GM19025 (cell line): ENCODE data around the gene BARHL1.

ENCODE experiments used
- ATAC-seq: cut with Tn5 transposase; IDR thresholded peaks from one replicate; pipeline ENCODE4 v1.9.1; 2021; ENCODE audit warnings: mild to moderate bottlenecking, low read depth, moderate library complexity; ENCODE audit not compliant: unreplicated experiment

Gene BARHL1

DNA sequence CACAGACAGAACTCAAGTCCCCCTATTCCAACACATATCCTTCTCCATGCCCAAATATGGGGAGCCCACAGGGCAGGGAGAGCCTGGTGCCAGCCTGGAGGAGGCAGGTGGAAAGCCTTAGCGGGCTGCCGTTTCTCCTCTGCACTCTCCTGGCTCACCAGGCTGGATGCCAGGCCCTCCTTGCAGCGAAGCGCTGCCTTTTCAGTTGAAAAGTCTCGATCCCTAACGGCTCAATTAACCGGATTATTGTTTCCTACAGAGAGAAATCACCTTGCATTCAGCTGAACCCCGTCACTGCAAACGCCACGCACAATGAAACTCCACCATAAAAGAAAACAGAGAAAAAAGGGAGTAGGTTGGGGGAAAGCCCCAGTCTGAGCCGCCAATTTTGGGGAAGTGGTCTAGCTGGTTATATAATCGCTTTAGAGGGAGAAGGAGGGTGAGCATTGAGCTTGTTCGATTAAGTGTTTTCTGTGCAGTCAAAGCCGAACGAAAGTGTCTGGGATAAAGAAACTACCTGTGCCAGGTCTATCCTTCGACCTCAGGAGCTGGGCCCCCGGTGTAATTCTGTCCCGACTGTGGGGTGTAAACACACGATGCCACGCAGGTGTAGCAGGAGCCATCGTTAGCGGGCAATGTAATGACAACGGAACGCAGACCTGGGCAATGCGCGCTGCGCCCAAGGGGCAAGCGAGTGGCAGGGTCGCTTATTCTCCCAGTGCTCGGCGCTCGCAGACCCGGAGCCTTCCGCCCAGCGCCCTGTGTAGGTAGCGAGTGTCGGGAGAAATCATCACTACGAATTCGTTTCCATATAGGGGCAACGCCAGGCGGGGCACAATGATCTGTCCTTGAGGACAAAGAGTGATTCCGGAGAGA, 3.8 kb downstream of the BARHL1 start:
- ATAC-seq: no peak

DNA sequence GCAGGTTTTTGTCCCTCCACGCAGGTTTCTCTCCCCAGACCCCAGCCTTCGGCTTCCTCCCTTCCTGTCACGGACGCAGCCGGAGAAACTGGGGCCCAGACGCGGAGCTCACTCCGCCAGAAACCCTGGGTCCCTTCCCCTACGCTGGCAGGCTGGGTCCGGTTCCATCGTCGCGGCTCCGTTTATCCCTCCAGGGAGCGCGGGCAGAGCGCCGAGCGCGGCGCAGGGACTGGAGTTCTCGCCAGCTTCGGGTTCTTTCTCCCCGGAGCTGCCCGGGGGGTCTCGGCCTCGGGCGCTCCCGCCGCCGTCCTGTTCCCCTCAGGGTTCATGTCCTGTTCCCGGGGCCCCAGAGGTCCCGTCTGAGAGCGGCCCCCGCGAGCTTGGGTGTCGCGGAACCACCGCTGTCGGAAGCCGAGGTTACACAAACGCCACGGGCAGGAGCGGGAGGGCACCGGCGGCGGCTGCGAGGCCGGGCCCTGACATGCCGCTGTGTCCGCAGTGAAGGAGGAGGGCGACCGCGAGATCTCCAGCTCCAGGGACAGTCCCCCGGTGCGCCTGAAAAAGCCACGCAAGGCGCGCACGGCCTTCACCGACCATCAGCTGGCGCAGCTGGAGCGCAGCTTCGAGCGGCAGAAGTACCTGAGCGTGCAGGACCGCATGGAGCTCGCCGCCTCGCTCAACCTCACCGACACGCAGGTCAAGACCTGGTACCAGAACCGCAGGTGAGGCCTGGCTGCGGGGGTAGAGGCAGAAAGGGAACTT, 4.6 kb downstream of the BARHL1 start:
- no peak for ATAC-seq

DNA sequence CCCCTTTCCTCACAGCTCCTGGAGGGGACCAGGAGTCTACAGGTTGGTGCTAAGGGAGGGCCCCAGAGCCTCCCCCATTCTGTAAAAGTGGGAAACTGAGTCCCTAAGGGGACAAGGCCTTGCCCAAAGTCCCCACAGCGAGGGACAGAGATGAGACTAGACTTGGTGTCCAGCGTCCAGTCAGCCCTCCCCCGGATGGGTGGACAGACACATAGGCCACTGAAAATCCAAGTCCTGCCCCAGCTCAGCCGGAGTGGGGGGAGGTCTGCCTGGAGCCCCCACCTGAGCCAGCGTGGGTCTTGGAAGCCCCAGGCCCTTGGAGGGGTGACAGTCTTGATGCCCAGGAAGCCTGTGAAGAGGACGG, 5.2 kb downstream of the BARHL1 start:
- no peak for ATAC-seq

DNA sequence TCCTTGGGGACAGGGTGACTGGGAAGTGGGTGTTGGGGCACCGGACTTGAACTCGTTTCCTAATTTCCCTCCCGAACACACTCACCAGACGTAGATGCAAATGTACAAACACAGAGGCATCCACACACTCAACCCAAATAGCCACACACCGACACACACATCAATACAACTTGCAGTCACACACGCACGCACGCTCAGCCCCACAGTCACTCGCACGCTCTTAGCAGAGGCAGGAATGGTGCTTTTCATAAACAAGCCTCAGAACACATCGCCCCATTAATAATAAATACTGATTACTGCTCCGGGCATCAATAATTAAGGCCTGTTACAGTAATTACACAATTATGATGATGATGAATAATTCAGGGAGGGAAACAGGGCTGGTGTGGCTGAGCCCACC, 5.7 kb downstream of the BARHL1 start:
- no peak for ATAC-seq

DNA sequence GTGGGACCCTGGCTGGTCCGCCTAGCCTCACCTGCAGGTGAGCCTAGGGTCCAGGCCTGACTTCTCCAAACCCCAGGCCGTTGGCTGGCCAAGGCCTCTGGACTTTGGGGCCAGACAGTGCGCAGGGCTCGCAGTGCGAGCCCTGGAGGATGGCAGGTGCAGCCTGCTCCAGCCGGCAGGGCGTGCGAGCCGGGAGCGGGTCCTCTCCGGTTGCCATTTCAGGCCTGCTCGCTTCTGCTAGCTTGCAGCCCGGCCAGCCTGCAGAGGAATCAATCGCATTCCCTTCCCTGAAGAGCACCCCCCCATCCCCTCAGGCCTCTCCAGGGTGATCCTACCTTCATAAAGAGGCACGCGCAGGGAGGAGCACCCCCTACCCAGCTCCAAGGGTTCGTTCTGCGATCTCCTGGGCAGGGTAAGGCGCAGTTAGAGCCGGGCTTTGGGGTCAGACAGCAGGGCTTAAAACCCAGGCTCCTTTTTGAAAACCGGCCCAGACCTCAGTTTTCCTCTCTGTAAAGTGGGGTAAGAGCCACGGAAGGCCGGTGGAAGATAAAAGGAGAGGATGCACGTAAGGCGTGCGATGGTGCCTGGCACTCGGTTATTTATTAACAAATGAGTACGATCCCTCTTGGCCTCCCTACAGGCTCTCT, 6.2 kb downstream of the BARHL1 start:
- no peak for ATAC-seq

DNA sequence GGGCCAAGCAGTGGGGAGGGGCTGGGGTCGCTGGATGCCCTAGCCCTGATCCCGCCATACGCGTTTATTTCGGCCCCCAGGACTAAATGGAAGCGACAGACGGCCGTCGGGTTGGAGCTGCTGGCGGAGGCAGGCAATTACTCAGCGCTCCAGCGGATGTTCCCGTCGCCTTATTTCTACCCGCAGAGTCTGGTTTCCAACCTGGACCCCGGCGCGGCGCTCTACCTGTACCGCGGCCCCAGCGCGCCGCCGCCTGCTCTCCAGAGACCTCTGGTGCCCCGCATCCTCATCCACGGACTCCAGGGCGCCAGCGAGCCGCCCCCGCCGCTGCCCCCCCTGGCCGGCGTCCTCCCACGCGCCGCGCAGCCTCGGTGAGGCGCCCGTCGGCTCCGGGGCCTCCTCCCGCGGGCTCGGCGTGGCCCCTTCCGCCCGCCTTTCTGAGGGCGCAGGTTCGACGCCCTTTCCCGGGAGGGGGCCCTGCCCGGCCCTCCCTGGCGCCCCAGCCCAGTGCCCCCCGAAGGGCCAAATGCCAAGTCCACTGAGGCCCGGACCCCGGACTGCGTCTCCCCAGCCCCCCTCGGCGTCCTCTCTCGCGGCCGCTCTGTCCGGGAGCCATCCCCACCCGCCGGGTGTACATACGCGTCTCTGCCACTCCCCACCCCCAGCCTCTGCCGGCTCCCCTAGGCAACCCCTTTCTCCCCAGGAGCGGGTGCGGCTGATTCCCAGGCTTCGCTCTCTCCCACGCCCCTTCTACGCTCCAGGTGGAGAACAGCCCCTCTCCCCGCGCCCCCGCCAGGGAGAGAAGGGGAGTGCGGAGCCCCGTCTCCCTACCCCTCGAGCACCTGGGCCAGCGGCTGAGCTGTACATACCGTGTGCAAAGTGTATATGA, 7.0 kb downstream of the BARHL1 start:
- ATAC-seq: no peak

DNA sequence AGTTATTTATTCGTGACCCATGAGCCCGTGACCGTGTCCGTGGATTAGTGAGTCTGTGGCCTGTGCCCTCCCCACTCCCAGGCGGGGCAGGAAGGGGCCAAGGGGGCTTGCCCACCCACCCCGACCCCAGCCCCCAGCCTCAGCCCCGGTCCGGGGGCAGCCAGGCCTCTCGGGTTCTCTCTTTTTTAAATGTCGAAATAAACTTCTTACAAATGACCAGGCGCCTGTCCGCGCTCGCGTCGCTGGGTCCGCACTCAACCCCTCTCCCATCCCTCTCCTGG, 7.6 kb downstream of the BARHL1 start:
- no peak for ATAC-seq

DNA sequence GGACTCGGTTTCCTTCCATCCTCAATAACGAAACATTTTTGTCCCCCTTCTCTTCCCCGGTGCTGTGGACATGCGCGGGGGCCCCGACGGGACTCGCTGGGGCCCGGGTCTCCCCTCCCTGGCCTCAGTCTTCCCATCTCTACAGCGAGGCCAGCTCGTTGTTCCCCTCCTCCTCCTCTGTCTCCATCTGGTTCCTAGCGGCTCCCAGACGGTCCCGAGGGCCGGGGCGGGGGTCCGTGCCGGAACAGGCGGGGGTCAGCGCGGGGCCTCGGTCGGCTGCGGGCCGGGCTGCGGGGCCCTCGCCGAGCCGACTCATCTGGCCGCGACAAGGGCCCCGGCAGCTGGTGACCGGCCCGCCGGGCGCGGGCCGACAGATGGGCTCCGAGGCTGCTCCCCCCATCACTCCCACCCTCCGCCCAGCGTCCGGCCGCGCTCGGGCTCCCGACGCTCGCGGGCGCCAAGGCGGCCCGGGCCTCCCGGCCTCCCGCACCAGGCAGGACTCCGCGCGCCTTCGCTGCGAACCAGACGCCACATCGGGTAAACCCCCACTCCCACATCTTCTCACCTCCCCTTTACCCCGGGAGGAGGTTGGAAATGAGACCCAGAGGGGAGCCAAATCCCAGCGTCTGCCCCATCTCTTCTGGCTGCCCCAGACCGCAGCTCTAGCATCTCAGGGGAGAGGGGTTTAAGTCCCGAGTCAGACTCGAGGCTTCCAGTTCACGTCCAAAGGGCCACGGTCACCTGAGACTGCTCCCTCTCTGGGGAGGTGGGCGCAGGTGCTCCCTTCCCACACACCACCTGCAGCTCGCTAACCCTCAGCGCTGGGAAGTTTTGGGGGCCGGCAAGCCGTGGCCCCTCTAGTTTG, 8.1 kb downstream of the BARHL1 start:
- ATAC-seq: no peak

DNA sequence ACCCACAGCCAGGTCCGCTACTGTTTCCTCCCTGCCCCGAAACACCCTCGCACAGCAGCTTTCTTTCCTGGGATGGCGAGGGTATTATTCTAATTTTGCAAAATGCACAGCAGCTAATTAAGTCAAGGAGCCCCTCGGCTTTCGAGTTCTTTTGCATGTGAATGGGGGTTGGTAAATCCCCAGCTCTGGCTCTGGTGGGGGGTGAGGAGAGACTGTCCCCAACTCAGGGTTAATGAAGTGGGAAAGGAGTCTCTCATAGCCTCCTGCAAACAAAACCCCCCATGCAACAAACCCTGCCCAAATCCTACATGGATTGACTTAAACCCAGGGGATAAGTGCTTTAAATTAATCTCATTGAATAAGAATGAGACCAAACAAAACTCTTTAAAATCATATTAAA, 8.8 kb downstream of the BARHL1 start:
- ATAC-seq: no peak

DNA sequence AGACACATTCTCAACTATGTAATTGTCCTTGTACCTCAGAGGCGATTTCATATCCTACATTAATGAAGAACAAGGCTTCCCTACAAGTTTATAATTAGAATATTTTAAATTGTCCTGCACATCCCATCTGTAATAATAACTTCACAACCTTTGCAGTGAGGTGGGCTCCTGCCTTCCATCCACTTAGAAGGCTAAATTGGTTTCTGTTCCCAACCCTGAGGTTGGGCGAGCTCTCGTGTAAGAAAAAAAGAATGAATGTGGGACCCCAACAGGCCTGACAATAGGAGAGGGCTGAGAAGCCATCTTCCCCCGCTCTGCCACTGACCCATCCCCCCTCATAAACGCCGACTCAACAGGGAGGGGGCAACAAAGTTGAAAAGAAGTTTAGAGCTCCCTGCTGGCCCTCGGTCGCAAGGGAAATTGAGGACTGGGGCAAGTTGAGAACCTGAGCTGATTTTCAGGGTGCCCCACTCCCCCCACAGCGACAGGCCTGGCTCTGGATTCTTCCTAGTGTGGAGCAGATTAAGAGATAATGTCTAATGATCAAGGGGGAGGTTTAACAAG, 9.4 kb downstream of the BARHL1 start:
- no peak for ATAC-seq

DNA sequence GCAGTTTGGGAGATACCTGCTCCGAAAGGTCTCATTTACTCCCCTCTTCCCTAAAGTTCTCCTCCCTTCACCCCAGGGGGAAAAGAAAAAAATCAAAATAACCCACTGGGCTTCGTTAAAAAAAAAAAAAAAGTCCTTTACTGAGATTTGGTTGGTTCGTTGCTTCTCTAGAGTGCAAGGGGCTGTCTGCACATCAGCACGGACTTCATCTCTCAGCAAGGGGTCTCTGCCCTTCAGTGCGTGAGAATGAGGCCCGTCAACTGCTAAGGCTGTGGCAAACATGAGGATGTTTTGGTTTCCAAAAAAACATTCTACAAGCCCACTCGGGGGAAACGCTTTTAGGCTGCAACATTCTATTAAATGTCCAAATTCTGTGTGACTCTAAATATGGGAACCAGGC, 10.0 kb downstream of the BARHL1 start:
- ATAC-seq: no peak

DNA sequence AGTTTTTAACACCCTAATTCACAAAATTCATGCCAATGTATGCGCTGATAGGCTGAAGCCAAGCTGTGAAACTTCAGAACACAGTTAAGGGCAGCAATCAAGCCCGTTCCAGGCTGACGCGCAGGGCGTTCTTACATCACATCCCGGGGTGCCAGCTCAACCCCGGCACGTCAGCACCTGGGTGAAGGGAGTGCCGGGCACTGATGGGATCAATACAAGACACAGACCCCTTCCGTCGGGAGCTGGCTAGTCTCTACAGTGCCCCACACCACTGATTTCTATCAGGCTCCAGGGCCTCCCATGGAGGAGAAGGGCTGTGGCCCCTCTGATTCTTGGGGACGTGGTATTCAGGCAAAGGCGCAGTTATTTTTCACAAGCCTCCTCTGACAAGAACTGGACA, 12.0 kb downstream of the BARHL1 start:
- ATAC-seq: no peak

DNA sequence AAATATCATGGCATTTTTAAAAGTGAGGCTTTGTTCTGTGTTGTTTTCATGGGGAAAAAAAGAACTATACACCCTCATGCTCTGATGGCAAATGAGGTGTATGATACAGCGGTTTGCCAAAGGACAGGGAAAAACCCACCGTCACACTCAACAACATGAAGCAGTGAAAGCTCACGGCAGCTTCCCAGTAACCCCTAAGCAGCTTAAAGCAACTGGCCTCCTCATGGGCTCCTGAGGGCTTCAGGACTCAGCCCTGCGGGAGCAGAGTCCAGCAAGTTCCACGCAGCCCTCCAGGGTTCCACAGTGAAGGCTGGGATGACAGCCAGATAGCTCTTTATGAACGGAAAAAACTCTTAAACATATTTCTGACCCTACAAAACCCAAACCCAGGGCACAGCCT, 12.9 kb downstream of the BARHL1 start:
- ATAC-seq: no peak

DNA sequence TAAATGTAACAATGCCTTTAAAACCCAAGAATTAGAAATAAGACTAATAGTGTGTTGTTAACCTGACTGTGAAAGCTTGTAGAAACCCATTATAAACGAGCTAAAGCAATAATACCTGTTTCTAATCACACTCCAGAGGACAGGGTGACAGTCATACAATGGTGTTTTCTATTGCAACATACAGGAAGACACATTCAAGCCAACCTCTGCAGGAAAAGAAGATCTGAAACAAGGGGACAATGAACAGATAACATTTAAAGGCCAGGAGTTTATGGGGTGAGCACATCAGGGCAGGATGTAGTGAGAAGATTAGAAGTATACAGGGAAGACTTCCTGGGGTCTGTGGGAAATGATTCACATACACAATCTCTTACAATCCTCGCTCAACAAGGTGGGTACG, 13.8 kb downstream of the BARHL1 start:
- no peak for ATAC-seq

DNA sequence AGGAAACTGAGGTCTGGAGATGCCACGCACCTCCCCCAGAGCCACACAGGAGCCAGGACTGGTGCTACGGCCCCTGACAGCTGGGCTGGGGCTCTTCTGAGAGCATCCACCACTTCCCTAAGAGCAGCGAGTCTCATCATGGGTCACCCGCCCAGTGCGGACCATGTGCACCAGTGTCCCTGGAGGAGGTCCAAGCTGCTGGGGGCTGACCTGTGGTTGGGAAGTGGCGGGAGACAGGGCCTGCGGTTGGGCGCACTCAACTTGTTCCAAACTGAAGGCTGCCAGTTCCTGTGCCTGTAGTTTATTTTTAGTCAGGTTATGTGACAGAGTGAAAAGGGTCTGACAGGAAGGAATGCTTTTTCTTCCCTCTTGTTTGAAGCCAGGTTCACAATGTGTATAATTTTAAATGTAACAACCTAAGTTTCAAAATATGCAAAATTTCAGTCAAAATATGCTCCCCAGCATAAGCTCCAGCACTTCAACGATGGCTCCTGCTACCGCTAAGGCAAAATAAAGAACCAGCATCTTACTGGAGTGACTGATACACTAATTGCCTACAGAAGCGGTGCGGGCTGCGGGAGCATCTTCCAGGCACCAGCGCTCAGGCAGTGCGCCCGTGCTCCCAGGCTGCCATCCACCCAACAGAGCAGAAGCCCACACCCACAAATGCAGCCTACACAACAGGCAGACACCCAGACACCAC, 14.8 kb downstream of the BARHL1 start:
- ATAC-seq: no peak

DNA sequence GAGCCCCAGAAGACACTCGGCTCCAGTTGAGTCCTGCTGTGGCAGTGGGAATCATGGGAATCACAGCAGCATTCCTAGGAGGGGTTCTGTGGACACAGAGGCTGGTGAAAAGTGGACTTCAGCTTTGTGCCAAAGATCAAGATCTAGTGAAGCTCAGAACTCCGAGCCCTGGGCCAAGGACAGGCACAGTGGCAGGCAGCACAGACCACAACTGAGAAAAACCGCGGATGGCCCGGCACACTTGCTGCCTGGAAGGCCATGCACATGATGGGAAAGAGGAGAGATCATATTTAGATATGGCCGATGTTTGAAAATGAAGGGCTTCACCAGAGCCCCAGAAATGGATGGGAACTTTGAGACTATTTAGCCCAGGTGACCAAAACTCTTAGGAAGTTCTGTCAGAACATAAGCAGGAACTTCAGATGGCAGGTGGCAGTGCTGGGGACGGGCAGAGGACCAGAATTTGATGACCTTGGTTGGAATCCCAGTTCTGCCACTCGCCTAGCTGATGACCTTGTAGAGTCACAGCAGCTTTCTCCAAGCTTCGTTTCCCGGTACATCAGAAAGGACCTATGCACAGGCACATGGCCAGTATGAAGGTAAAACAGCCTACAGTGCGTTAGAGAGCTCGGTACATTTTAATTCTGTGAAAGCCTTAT, 18.0 kb downstream of the BARHL1 start:
- ATAC-seq: no peak

DNA sequence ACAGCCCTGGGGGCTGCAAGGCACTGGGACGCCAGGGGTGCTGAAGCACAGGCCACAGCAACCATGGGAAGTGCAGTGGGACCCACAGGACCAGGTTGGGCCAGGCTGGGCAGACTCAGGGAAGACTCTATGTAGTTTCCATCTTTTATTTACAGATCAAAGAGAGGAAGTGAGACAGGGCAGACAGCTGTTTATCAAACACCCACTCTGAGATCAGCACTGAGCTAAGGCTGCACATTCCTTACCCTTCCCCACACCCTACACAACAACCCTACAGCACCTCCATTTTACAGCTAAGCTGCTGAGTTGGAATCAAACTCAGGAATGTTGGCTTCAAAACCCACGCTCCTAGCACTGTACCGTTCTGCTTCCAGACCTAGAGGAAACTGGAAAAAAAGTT, 19.8 kb downstream of the BARHL1 start:
- ATAC-seq: no peak

DNA sequence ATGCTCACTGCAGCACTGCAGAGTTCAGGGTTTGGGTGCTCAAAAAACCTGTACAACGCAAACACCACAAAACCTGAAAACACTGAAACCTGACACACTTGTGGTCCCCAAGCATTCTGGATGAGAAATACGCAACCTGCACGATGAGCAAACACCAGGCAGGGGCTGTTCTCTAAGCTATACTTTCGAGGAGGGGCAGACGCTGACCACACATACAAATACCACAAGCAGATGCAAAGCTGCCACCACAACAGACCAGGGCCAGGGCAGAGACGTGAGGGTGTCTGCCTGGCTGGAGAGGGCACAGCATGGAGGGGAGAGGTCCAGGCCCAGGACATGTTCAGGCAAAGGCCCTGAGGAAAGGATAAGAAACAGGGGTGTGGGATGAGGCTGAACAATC, 23.0 kb downstream of the BARHL1 start:
- ATAC-seq: no peak
